Stimulated activated CD8-positive, alpha-beta memory T cell treated with anti-CD3 and anti-CD28 coated beads, Interleukin-7, amount 100 ng/mL, for 1 hour (primary cell): Measurements from ENCODE around the gene ACOT6.
"Not testable (repeated sequence)": the region's sequence is repeated elsewhere in the genome, so short reads cannot be mapped to it uniquely, and the experiment has no call there.

Experiments used
- DNase-seq, 2 donors: peaks; one replicate each; pipeline ENCODE4 v3.0.0-alpha.2; 2020; ENCODE audit warnings: low read depth in 2 of 2

ACOT6 gene

GRCh38 chr14:73651005-73651404 lies 38.7 kb downstream of the ACOT6 start:
- DNase-seq = no peak

DNA sequence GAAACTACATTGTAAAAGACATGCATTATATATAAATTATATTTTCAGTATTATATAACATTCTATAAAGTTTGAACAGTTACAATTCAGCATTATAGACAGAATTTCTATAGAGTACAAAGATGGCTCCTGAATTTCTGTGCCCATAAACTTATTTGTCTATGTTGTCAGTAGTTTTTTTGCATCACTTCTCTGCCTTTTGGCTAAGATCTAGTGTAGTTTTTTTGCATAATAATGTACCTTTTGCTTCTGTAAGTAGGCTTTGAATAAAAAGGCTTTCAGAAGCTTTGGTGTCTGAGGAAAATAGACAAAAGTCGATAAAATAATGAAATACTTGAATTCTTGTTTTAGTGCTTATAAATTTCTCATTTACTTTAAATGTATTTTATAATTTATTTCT lies 43.5 kb downstream of the ACOT6 start:
- no peak for DNase-seq

- DNase-seq = not testable (repeated sequence)
Observed at GRCh38 chr14:73659202-73659601, 46.9 kb downstream of the ACOT6 start.

DNA sequence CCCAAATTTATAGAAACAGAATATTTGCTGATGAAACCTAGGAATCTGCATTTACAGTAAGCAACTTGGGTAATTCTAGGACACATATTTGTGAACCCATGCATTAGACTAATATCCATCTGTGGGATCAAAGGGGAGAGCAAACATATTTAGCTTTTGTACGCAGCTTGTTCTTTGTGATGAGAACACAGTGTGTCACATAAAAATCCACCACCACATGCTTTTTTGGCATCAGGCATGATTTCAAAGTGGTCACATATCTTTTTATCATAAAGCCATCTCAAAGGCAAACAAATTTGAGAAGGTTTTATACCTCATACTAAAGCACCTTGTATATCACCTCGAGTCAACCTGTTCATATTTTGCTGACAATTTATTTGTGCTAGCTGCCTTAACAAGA lies 48.2 kb downstream of the ACOT6 start:
- no peak for DNase-seq

DNA sequence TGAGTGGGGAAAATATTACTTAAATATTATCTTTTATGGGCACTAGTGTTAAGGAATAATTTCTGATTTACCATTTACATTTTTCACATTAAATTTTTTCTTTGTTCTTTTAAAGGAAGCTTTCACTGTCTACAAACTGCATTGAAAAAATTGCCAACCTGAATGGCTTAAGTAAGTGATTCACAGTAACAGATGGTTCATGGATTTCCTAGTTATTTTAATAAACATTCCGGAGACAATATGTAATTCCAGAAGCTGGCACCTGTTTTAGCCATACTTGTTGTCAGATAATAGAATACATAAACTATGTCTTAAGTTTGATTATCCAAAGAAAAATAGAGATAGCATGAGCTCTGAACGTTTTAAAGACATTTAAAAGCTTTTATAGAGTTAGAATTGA lies 49.6 kb downstream of the ACOT6 start:
- no peak for DNase-seq

- DNase-seq = no peak
Observed at GRCh38 chr14:73662487-73662943, 50.2 kb downstream of the ACOT6 start.

GRCh38 chr14:73663548-73664212 lies 51.4 kb downstream of the ACOT6 start:
- DNase-seq = no peak

- no peak for DNase-seq
Observed at GRCh38 chr14:73665130-73665529, 52.8 kb downstream of the ACOT6 start.

- DNase-seq = no peak
Observed at GRCh38 chr14:73666583-73666982, 54.3 kb downstream of the ACOT6 start.

DNA sequence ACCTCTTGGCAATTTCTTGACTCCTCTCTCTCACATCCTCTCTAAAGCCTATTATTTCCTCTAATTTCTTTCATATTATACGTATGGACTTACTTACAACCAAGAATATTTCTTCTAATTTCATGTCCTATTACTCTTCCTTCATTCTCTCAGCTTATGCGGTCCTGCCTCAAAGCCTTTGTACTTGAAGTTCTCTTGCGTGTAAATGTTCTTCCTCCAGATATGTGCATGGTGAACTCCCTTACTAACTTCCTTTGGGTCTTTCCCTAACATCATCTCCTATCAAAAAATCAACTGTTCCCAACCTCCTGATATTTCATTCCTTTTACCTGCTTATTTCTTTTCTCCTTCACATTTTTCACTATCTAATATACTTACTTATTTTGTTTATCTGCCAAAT lies 55.5 kb downstream of the ACOT6 start:
- no peak for DNase-seq
